HG03442 (cell line): ENCODE data around the gene GRIN2A.

ENCODE experiments used
- ATAC-seq: cut with Tn5 transposase; IDR thresholded peaks from one replicate; pipeline ENCODE4 v1.9.1; 2021; ENCODE audit warnings: mild to moderate bottlenecking, moderate library complexity; ENCODE audit not compliant: unreplicated experiment

GRIN2A gene

GRCh38 chr16:9874219-9874618, 308.0 kb downstream of the GRIN2A start:
- ATAC-seq: no peak

GRCh38 chr16:9870962-9871361, 311.3 kb downstream of the GRIN2A start:
- no peak for ATAC-seq

DNA sequence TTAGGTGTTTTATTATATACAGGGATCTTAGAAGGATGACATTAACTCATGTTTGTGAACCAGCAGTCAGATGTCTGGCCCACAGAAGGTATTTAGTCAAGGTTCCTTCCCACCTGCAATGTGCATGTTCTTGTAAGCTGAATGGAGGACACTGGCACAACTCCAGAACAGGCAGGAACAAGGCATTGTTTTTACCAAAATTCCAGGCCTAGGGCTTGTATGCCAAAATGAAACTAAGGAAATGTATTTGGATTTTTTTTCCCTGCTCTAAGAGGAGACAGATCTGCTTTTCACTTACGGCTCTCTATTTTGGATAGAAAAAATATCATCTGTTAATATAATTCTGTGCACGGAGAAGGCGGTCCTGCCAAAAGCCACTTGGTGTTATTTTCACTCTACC, 312.5 kb downstream of the GRIN2A start:
- ATAC-seq: no peak

- no peak for ATAC-seq
Measured at GRCh38 chr16:9868606-9869149, 313.6 kb downstream of the GRIN2A start.

DNA sequence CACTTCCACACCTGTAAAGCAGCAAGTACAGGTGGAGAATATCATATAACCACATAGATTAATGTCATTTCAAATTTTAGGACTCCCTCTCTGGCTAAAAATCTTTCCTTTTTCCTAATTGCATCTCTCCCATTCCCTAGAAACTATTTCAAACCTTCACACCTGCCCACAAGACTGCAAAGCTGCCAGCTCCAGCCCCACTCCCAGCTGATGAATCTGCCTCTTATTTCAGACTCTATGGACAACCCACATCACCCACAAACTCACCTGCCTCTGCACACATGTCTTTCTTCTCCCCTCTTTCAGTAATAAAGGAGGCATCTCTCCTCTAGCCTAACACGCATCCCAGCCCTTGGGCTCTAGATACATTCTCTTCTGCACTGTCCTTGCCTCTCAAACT, 315.1 kb downstream of the GRIN2A start:
- ATAC-seq: no peak

- ATAC-seq: no peak
Measured at GRCh38 chr16:9864461-9864860, 317.8 kb downstream of the GRIN2A start.

- ATAC-seq: no peak
Measured at GRCh38 chr16:9862327-9862726, 319.9 kb downstream of the GRIN2A start.

DNA sequence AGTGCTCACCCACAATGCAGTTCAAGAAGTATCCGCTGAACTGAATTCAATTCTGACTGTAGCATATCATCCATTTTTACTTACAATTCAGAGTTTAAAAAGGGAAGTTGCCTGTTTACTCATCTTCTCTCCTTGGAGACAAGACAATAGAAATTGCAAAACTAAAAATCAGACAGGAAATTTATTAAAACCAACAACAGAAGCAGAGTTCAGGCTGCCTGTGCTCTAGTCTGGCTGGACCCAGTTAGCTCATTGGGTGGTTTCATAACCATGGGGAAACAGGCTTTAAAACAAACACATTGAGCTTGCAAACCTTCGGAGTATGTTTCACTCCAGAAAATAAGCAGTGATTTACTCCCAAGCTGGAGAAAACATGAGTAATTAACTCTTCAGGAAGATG, 321.4 kb downstream of the GRIN2A start:
- ATAC-seq: no peak

DNA sequence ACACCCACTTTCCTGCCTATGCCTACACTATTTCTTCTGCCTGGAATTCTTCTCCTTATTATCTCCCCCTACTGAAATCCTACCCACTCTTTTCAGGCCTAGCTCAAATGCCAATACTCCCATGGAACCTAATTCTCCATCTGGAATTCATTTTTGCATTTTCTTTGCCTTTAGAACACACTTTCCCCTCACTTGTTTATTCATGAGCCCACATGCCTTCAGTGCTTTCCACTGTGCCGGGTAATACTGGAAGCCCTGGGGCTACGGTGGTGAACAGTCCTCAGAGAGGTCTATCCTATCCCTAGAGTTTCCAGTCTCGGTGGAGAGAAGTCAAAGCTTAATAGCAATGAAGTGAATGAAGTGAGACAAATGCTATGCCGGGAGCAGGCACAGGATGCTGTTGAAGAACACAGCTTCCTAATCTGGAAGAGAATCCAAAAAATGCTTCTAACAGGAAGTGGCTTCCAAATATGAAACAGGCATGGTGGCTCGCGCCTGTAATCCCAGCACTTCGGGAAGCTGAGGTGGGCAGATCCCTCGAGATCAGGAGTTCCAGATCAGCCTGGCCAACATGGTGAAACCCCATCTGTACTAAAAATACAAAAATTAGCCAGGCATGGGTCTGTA, 322.4 kb downstream of the GRIN2A start:
- ATAC-seq: no peak

DNA sequence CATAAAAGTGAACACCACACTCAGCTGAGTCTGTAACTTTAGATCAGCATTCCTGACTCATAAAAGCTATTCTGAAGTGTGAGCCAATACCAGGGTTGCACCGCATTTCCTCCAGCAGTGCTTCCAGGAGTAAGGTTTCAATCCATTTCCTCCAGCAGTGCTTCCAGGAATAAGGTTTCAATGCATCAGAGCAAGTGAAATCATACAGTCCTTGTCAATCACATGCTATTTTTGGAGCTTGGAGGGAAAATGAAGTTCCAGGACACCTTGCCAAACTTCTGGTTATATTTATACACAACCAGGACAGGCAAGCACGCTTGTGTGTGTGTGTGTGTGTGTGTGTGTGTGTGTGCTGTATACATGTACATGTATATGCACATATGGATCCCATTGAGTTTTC, 327.6 kb downstream of the GRIN2A start:
- ATAC-seq: no peak

DNA sequence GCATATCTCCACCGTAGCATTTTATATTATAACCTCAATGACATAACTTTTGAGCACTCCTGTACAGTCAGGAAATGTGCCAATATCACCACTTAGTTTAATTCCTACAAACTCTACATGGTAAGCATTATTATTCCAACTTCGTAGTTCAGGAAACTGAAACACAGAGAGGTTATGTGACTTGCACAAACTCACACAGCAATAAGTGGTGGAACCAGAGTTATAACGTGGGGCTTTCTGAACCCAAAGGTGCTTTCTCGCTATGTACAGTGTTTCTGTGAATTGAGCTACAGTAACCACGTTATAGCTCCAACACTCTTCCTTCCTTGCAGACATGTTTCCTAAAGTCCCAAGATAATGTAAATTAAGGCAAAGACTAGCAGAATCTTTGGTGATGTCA, 330.2 kb downstream of the GRIN2A start:
- no peak for ATAC-seq

DNA sequence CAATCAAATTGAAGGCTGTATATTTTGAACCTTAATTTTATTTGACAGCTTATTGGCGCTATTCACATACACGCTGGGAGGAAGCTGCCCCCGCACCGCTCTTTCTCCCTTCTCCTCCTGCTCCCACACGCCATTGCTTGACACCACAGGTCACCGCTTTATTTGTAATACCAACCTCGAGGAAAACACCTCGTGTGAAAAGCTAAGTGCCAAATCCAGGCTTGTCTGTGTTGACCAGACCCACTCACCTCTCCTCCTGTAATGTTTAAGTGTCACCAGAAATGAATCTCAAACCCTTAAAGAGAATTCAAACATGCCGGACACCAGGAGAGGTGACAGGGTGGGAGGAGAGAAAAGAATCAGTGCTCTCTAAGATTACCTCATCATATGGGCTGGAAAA, 331.4 kb downstream of the GRIN2A start:
- ATAC-seq: no peak

DNA sequence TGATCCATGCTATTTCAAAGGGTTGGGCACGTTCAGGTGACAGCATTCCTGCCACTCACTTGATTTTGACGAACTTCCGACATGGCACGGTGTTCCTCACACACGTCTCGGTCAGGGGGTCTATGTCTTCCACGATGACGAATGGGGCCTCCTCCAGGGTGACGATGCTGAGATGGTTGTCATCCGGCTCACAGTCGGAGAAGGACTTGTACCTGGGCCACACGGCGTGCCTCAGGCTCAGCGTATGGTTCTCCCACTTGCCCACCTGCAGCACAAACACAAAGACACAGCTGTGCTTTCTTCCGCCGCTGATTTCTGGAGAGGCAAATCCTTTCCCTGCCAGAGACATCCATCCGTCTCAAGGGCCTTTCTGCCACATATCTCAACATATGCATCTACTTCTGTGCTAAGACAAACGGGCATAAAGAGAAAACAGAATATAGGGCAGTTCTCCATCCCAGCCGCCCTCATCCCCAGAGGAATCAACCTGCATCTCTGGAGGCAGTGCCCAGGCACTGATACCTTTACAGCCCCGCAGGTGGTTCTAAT, 332.5 kb downstream of the GRIN2A start:
- ATAC-seq: no peak

- ATAC-seq: no peak
Measured at GRCh38 chr16:9847146-9847545, 335.1 kb downstream of the GRIN2A start.

DNA sequence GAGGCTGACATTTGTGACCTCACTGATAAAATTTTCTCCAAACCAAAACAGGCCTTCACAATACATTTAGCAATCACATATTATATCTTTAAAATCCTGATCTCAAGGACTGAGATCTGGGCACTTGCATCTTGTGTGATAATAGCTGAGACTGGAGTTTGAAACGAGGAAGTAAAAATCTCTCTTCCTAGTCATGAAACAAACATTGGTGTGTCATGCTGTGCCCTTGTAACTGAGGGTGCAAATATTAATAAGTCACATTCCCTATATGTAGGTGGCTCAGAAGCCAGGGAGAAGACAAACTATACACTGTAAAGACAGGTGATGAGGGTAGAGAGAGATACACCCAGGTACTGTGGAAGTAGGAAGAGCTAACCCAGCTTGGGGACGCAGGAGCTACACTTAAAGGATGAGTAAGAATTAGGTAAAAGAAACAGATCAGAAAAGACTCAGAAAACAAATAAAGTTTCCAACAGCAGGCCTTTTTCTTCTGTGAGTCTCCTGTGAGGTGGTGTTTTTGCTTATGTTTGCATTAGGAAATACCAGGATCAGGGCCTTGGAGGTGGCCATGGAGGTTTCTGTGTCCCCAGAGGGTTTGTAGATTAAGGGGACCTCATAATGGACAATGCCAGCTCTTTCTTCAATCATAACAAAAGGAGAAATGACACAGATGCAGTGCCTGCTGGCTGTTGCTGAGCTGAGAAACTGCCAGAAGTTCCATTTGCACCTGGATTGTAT, 335.7 kb downstream of the GRIN2A start:
- ATAC-seq: no peak

GRCh38 chr16:9845661-9846361, 336.4 kb downstream of the GRIN2A start:
- ATAC-seq: no peak

DNA sequence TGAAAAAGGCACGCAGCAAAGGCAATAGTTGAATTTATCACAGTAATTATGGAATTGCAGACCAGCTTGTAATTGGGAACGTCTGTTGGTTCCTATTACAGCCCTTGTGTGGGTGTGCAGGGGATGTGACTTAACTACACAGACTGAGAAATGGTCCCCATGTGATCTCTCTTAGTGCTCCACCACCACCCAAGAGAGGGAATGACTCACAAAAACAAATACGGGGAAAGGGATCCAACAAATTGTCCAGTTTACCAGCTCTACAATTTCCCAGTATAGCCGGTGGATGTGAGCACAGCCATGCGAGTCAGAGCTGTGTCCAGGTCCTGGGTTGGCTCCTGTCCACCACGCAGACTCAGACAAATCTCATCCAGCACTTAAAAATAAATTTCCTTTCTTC, 337.9 kb downstream of the GRIN2A start:
- no peak for ATAC-seq

DNA sequence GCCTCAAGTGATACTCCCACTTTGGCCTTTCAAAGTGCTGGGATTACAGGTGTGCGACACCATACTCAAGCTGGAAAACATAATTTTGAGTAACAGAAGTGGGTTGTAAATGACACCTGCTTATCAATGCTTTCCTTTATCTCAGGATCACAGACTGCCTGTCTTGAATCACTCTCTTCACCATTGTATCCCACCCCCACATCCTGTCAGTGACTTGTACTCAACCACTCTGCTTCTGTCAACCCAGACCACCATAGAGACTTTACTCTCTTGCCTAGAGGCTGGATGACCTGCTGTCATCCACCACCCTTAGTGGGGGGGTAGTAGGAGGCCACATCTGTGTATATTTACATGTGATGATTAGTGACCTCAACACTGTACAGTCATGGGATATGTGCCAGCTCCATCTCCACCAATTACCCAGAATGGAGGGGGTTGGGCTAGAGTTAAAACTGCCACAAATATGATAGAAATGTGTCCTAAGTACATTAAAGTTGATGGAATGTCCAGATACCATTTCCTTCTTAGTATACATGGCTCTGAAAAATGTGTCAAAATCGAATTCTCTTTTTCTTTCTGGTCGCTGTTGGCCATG, 338.7 kb downstream of the GRIN2A start:
- ATAC-seq: no peak

DNA sequence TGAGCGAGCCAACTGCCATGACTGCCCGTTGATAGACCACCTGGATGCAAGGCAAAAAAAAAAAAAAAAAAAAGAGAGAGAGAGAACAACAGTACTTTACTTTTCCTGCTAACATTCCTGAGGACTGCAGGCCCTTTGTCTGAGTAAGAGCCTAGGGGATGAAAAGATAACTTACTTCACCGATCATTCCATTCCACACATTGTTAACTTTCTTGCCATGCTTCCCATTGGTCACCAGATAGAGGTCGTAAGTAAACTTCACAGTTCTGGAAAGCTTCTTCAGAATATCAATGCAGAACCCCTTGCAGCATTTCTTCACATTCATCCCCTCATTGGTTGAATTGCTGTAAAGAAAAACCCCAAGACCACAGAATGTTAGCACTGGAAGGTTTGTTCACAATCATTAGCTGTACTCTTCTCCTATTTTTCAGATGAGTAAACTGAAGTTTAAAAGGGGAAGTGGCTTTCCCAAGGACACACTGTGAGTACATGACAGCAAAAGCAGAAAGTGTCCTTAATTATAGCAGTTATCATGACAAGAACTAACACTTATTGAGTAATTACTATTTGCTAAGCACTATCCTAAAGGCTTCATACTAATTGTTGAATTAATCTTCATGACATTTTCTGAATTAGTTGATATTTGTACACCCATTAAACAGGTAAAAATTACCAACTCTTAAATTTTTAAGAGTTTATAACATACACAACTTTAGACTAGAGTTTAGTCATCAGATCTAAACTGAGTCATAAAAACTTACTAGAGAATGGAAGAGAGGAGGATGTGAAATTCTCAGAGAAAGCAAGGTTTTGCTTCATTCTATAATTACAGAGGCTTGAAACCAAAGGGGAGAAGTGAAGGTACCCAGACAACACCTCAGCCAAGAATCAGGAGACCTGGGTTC, 341.2 kb downstream of the GRIN2A start:
- ATAC-seq: peak; percentile 63

DNA sequence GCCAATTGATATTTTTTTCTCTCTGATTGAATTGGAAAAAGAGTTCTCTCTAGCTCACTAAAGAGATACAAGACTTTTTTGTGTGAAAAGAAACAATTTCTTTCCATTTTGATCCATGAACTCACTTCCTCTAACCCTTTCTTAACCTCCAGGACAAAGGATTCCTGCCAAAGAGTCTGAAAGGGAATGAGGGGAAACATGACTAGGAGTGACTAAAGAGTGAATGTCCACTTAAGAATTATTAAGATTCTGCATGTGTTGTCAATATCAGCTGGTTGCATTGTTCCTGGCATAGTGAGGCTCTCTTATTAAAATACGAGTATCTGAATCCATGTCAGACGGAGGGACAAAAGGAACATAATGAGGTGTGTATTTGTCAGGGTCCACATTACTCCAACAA, 344.7 kb downstream of the GRIN2A start:
- ATAC-seq: no peak
